Activated CD4-positive, alpha-beta T cell treated with anti-CD3 and anti-CD28 coated beads, Interleukin-2, amount 50 U/mL, for 4 hours (primary cell): Measurements from ENCODE around the gene HOXB5.

Source experiments
- DNase-seq, 2 experiments: peaks; one replicate each; pipeline ENCODE4 v3.0.0-alpha.2; 2020

HOXB5 gene

GRCh38 chr17:48615963-48616716 lies 22.6 kb upstream of the HOXB5 start:
- DNase-seq: no peak

DNA sequence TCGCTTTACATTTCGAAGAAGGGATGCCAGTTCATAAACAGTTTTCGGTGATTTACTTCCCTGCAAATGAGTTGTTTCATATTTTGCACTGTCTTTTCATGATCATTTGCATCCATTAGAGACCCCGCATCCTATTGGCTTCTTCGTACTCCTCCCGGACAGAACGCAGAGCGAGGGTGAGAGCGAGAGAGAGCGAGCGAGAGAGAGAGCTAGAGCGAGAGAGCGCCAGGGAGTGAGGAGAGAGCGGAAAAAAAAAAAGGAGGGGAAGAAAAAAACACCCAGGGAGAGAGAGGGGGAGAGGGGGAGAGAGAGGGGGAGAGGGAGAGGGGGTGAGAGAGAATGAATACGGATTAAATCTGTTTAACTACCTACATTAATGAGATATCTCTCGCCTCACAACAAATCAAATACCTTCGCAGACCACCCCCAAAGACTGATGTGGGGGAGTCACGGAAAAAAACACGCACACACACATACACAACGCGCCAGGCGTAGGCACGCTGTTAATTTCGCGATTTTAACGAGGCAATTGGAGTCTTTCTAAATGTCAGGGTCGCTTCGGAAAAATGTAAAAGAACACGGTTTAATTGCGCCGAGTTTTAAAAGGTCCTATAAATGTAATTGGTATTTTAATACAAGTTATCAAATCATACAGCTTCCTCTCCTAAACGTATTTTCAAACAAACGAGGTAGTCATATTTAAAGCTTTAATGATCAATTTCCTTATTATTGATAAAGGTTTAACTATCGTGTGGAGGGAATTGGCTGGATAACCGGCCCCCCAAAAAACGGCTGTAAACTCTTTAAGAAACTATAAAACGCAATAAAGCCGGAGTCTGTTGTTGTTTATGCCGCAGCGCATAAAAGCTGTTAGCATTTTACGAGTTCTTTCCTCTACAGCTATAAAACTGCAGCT lies 21.7 kb upstream of the HOXB5 start, which contains the start of gene HOXB8:
HOXB8 (minus strand) TSS at position 246 of the 916 bp plus-strand sequence. CDS start 588 bp downstream, outside the sequence.
- no peak for DNase-seq

GRCh38 chr17:48613862-48614694 lies 20.5 kb upstream of the HOXB5 start:
- DNase-seq: no peak

DNA sequence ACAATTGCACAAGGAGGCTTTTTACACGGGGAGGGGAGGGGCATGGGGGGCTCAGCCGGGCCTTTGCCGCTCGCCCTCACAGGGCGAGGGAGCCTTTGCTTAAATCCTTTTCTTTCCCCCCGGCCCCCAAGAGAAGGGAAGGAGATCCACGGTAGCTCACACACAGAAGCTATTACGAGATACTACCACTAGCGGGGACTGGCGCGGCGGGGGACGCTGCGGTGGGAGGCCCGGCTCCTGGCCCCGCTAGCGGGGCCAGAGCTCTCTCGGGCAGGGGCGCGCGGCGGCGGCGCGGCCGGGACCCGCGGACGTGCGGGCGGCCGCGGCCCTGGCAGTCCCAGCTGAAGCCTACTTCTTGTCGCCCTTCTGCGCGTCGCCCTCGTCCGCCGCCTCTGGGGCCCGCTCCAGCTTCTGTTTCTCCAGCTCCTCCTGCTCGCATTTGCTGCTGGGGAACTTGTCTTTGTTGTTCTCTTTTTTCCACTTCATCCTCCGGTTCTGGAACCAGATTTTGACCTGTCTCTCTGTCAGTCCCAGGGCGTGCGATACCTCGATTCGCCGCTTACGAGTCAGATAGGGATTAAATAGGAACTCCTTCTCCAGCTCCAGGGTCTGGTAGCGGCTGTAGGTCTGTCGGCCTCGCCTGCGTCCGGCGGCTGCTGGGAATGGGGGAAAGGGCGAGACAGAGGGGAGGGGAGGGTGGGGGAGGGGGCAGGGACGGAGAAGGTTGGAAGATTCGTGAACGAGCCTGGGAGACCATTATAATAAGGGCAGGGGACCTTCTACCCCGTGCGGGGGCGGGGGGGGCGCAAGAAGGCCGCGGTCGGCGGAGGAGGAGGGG lies 19.5 kb upstream of the HOXB5 start:
- DNase-seq: peak in 1 of 2 experiments; percentile 38

DNA sequence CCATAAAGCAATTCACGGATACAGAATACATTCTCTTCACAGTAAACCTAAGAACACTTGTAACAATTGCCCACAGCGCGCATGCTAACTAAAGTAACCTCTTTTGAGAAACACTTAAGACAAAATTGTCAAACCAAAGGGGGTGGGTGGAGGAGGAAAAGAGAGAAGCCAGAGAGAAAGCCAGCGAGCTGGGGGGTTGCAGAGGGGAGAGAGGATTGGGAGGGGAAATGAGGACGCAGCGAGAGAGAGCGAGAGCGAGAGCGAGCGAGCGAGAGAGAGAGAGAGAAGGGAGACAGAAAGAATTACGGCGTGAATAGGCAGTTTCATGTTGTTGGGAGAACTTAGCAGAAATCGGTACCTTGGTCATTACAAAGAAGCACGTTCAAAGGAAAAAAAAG lies 18.9 kb upstream of the HOXB5 start:
- no peak for DNase-seq

DNA sequence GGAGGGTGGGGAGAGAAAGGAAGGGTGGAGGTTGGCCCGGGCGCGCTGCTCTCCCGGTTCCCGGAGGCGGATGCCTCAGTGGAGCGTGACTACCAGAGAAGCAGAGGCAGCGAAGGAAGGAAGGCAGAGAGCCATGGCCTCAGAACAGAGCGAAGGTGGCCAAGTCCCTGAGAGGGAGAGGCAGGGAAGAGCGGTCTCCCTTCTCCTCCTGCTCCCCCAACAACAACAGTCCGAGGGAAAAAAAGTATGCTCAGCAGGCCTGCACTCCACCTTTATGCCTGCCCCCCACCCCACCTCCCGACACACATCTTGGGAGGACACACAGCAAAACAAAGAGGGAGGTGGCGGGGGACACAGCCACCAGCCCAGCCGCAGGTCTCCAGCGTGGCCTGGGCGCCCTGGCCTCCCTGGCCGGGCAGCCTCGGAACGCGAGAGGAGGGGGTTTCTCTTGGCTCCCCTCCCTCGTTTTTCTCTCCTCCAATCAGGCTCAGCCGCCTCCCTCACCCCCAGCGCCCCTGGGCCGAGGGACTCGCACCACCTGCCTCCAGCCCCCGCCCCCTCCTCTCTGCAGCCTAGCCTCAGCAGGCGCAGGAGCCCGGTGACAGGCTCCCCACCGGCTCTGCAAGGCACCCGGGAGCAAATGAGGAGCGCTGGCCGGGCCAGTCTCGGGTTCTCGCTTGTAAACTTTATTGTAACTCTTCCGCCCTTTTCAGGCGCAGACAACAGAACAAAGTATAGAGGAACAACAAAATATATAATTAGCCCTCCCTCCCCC lies 18.3 kb upstream of the HOXB5 start:
- DNase-seq: no peak

DNA sequence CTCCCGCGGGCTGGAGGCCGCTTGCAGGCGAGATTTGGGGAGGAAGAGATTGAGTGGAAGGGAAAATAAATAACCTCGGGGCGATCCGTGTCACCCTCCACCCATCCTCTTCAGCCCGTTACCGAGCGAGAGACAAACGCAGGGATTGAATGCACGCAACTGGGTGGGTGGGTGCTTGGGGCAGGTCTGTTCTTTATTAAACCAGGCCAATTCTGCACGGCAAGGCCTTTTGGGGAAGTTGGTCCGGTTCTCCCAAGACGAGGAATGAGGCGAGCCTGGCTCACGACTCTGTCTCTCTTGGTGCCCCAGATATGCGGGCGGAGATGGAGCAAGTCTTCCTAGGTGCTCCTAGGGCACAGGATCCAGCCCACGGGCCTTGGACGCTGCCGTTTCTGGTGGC lies 17.6 kb upstream of the HOXB5 start:
- no peak for DNase-seq

- DNase-seq: peak; percentile 47
Measured at GRCh38 chr17:48610282-48611211, 17.0 kb upstream of the HOXB5 start, which contains the start of gene HOXB7. Gene HOXB7, minus strand, starts transcription at chr17:48611017. Its CDS starts 99 bp downstream, at chr17:48610918.

DNA sequence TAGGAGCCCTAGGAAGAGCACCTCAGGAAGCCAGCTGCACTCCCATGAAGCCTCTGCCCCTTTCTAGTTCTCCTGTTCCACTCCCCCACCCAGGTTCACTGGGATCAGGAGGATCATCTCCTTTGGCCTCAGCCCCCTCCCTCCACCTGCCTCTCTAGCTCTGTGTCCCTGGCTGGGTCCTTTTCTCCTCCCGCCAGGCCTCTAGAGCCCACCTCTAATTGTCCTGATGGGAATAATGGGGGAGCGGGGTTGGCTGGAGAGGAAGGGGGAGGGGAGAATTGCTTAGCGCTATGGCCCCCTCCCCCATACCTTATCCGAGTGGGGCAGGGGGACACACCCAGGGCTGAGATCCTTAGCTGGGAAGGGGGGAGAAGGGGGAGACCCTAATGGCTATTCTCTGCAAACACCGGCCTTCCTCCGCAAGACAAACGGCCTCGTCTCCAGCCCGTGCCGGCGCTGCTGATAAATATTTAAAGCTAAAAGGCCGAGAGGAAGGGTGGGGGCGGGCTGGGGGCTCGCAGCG lies 16.2 kb upstream of the HOXB5 start:
- DNase-seq: no peak

DNA sequence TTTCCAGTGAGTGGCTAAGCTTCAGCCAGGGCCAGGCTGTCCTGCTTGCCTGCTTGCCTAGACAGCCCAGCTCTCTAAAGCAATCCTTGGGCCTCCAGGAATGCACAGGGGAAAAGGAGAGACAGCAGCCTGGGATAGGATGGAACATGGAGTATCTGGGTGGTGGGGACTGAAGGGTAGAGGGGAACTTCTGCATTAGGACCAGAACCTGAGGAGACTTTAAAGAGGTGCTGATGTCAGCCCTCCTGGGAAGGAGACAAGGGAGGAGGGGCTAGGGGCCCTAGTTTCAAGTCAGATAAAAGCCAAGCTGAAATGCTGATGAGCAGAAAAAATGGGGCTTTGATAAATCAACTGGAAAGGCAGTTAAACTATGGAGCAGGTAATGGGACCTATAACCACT lies 15.5 kb upstream of the HOXB5 start:
- no peak for DNase-seq

DNA sequence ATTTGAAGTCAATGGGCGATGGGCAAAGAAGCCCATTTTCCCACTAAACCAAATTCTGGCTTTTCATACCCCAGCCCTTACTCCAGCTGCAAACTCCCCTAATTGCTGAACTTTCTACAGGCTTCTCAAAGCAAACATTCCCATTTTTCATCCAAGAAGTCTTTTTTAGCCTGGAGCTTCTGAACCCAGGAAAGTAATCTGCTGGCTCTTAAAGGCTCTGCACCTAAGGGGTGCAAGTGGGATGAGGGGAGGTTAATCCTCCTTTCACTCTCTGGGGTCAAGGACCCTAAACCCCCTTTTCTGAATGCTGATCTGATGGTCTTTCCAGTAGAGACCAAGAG lies 14.9 kb upstream of the HOXB5 start:
- no peak for DNase-seq

DNA sequence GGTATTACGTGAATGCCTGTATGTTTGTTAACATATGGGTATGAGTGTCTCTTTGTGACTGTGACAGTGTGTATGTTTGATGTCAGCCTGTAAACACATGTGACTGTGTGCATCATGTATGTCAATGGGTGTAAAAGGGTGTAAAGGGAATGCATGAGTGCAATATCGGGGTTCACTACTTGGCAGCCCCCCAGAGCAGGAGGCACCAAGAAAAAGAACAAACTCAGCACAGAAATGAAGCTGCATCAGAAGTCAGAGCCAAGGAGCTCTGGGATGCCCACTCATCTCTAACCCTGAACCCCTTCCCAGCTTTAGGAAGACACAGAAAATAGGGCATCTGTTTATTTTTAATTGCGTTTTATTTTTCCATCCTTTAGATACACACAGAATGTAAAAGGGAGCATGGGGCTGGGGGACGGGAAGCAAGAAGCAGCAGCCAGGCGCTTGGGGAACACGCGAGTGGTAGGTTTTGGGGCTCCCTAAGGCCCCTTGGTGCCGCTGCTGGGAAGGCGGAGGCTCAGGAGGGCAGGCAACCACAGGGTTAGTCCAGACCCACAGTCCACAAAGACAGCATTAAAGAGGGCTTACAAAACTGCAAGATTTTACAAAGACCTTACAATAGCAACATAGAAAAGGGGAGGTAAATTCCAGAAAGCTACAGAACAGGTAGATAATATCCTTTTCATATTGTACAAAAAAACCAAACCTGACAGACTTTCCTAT lies 13.5 kb upstream of the HOXB5 start:
- no peak for DNase-seq

- no peak for DNase-seq
Measured at GRCh38 chr17:48605991-48606891, 12.7 kb upstream of the HOXB5 start.

DNA sequence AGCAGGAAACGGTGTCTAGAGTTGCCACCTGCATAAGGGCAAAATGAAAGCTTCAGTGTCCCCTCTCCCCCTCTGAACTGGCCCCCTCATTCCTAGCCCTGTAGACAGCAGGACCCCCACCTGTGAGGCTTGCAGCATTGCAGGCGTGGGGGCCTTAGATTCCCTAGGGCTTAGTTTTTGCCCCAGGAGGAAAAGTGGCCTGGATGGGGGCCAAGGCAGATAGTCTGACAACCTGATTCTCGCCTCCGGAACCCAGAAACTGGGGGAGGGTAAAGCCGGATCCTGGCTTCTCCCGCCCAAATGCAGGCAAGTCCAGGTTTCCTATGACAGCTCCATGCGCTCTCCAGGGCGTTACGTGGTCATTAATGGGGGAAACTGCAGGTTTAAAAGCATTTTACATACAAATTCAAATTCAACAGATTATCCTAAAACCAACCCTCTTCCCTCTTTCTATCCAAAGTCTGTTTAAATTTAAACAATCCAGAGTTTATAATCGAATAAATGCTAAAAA lies 11.9 kb upstream of the HOXB5 start:
- DNase-seq: no peak

DNA sequence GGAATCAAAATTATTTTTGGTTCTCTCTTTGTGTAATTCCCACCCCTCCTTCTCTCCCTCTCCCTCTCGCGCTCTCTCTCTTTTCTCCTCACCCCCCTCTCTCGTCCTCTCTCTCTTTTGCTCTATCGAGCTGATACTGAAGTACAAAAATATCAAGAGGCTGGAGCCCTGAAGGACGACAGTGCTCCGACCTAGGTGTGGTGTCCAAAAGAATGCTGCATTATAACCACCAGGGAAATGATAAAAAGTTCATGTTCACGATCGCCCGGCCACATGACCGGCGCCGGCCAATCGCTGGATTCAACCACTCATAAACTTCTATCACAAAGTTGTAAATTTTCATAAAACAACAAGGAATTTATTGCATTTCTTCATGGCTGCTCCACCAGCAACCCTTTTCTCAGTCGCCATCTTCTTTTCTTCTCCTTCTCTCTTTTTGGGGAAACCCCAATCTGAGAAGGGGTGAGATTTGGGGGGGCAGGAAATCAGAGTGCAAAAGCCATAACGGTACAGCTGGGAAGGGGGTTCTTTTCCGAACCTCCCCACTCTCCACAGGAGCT lies 11.3 kb upstream of the HOXB5 start, which contains the start of gene HOXB6:
HOXB6 (minus strand) TSS at position 217 of the 560 bp plus-strand sequence. CDS start 6,836 bp downstream, outside the sequence.
- DNase-seq: no peak

DNA sequence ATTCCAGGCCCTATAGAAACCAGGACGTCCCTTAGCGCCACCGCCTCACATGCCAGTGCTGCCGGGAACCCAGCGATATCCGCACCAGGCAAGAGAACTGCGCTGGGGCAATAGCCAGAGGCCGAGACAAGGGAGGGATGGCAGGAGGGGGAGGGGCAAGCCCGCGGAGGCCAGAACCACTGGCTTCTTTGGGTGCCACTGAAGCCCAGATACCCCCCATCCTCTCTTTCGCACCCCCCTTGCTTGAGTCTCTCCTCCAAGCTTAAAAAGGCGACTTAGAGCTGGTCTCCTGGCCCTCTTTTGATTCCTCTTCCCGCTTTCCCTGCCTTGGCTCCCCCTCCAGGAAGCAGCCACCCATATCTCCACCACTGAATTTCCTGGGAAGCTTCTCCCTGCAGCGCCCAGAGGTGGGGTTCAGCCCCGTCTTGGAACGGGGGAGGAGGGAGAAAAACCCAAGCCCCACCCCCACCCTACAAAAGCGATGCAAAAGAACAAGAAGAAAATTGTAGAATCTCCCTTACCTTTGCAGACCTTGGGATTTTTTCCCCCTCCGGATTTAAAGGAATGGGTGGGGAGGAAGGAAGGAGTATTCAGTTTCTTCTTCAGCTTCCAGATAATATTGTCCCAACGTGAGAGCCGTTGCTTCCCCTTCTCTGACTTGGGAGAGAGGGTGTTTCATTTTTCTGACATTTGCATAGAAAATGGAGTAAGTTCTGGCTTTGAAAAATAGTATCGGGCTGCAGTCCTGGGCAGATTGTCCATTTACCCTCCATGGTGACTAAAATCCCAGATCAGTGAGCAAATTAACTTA lies 10.6 kb upstream of the HOXB5 start:
- no peak for DNase-seq
